Kasumi-1 (cell line): ENCODE data around the gene MGAM2.
A peak's percentile ranks its signal among the peaks of the same experiment; 100 is the strongest.

Experiments used
- DNase-seq, 2 experiments: peaks; one replicate each; lab custom pipeline; 2025; lab: John Stamatoyannopoulos, UW

MGAM2 gene

GRCh38 chr7:142177869-142178268, 66.4 kb downstream of the MGAM2 start:
- DNase-seq = no peak

- no peak for DNase-seq
Observed at GRCh38 chr7:142180426-142180825, 68.9 kb downstream of the MGAM2 start.

GRCh38 chr7:142181211-142181610, 69.7 kb downstream of the MGAM2 start:
- DNase-seq = no peak

- no peak for DNase-seq
Observed at GRCh38 chr7:142181966-142182365, 70.4 kb downstream of the MGAM2 start.

- no peak for DNase-seq
Observed at GRCh38 chr7:142185069-142185468, 73.6 kb downstream of the MGAM2 start.

GRCh38 chr7:142185801-142186200, 74.3 kb downstream of the MGAM2 start:
- peak; percentile 61 to 65 for DNase-seq

GRCh38 chr7:142188154-142188553, 76.6 kb downstream of the MGAM2 start:
- peak; percentile 67 to 73 for DNase-seq

- peak; percentile 59 to 65 for DNase-seq
Observed at GRCh38 chr7:142188846-142189245, 77.3 kb downstream of the MGAM2 start.

- DNase-seq = no peak
Observed at GRCh38 chr7:142194201-142194600, 82.7 kb downstream of the MGAM2 start.

- no peak for DNase-seq
Observed at GRCh38 chr7:142196066-142196840, 84.7 kb downstream of the MGAM2 start.

GRCh38 chr7:142200206-142200605, 88.7 kb downstream of the MGAM2 start:
- DNase-seq = no peak

GRCh38 chr7:142228537-142229104, 117.1 kb downstream of the MGAM2 start:
- DNase-seq = no peak

GRCh38 chr7:142231716-142232115, 120.2 kb downstream of the MGAM2 start:
- peak; percentile 35 to 39 for DNase-seq

GRCh38 chr7:142240546-142240945, 129.0 kb downstream of the MGAM2 start:
- peak in 1 of 2 experiments; percentile 15 for DNase-seq

GRCh38 chr7:142243823-142244222, 132.3 kb downstream of the MGAM2 start:
- no peak for DNase-seq

- DNase-seq = no peak
Observed at GRCh38 chr7:142248166-142249160, 136.9 kb downstream of the MGAM2 start.

GRCh38 chr7:142249918-142250317, 138.4 kb downstream of the MGAM2 start:
- DNase-seq = no peak

- DNase-seq = no peak
Observed at GRCh38 chr7:142250705-142251104, 139.2 kb downstream of the MGAM2 start.

- no peak for DNase-seq
Observed at GRCh38 chr7:142257958-142258357, 146.4 kb downstream of the MGAM2 start, which contains the start of gene PRSS58. PRSS58 (minus strand) TSS chr7:142258058; CDS start chr7:142257707, 351 bp downstream.

- DNase-seq = no peak
Observed at GRCh38 chr7:142263598-142264380, 152.3 kb downstream of the MGAM2 start.
